ENCODE results near the gene TBL1X.
"Not testable (repeated sequence)": the region's sequence is repeated elsewhere in the genome, so short reads cannot be mapped to it uniquely, and the experiment has no call there.

The TBL1X gene

GRCh38 chrX:9765737-9766097 is 300.9 kb downstream of the TBL1X start, which contains the start of gene GPR143:
TSS of gene GPR143 (minus strand) at chrX:9765847. CDS start at chrX:9765817, 30 bp downstream.
- peak; percentile 58 for DNase-seq (ENCODE audit: low spot score)

- no peak for DNase-seq (ENCODE audit: low spot score)
These were observed 302.5 kb downstream of the TBL1X start for GRCh38 chrX:9767375-9767774.

GRCh38 chrX:9768321-9768839 is 303.5 kb downstream of the TBL1X start:
- not testable (repeated sequence) for DNase-seq (ENCODE audit: low spot score)

GRCh38 chrX:9770319-9770718 is 305.5 kb downstream of the TBL1X start:
- no peak for DNase-seq (ENCODE audit: low spot score)

GRCh38 chrX:9772943-9773342 is 308.1 kb downstream of the TBL1X start:
- DNase-seq (ENCODE audit: low spot score) = no peak

GRCh38 chrX:9775930-9776329 is 311.1 kb downstream of the TBL1X start:
- no peak for DNase-seq (ENCODE audit: low spot score)

- DNase-seq (ENCODE audit: low spot score) = no peak
These were observed 317.1 kb downstream of the TBL1X start for GRCh38 chrX:9781941-9782340.

GRCh38 chrX:9784332-9784731 is 319.5 kb downstream of the TBL1X start:
- DNase-seq (ENCODE audit: low spot score) = no peak

- peak; percentile 52 for DNase-seq (ENCODE audit: low spot score)
These were observed 320.5 kb downstream of the TBL1X start for GRCh38 chrX:9785254-9785943.

- peak; percentile 66 for DNase-seq (ENCODE audit: low spot score)
These were observed 321.3 kb downstream of the TBL1X start, which contains the start of gene SHROOM2 for GRCh38 chrX:9785944-9786797. TSS of gene SHROOM2 (plus strand) at chrX:9786429. CDS start at chrX:9786546, 117 bp downstream.

- DNase-seq (ENCODE audit: low spot score) = peak; percentile 64
These were observed 322.2 kb downstream of the TBL1X start for GRCh38 chrX:9786798-9787635.

GRCh38 chrX:9788911-9789310 is 324.1 kb downstream of the TBL1X start:
- DNase-seq (ENCODE audit: low spot score) = no peak

- DNase-seq (ENCODE audit: low spot score) = no peak
These were observed 324.7 kb downstream of the TBL1X start for GRCh38 chrX:9789555-9789954.
